Neural cell (in vitro differentiated cells): ENCODE results near the gene STN1. TPM values are rescaled to one million over a fixed set of nuclear protein-coding genes. Genes with fewer than 3 reads are reported as not detected.

Experiments used
- H2AFZ ChIP-seq: fragments of 200-600, 300-800 bp; sonication (generic), shearing (Covaris generic); 2 replicates; pipeline ENCODE4 v1.6.0; 2014; ENCODE audit warnings: low read depth, mild to moderate bottlenecking, antibody characterized with exemption, low read length, moderate library complexity
- H3F3A ChIP-seq: fragments of 200-600 bp; shearing (Covaris generic); 2 replicates; pipeline ENCODE4 v1.6.1; 2016; ENCODE audit warnings: mild to moderate bottlenecking, moderate library complexity, mixed read lengths, antibody characterized with exemption, low read length; ENCODE audit not compliant: insufficient read depth, poor library complexity, severe bottlenecking
- H3K27ac ChIP-seq: fragments of 200-600, 300-800 bp; sonication (generic), shearing (Covaris generic); 2 replicates; pipeline ENCODE4 v1.5.1; 2014; ENCODE audit warnings: mild to moderate bottlenecking, low read length, moderate library complexity
- H3K27me3 ChIP-seq: fragments of 300-800, 200-600 bp; sonication (generic), shearing (Covaris generic); 2 replicates; pipeline ENCODE4 v1.6.0; 2014; ENCODE audit warnings: mild to moderate bottlenecking, low read depth, low read length, moderate library complexity; ENCODE audit not compliant: insufficient read depth
- H3K36me3 ChIP-seq: fragments of 300-800, 200-600 bp; sonication (generic), shearing (Covaris generic); 2 replicates; pipeline ENCODE4 v1.5.1; 2014; ENCODE audit warnings: mild to moderate bottlenecking, antibody characterized with exemption, low read length, moderate library complexity; ENCODE audit not compliant: insufficient read depth
- H3K4me2 ChIP-seq: fragments of 300-800, 200-600 bp; sonication (generic), shearing (Covaris generic); 2 replicates; pipeline ENCODE4 v1.6.0; 2014; ENCODE audit warnings: mild to moderate bottlenecking, low read length
- H3K4me3 ChIP-seq: fragments of 300-800, 200-600 bp; sonication (generic), shearing (Covaris generic); 2 replicates; pipeline ENCODE4 v1.5.1; 2014; ENCODE audit warnings: mild to moderate bottlenecking, low read length, moderate library complexity
- H3K79me2 ChIP-seq: fragments of 200-600 bp; shearing (Covaris generic); replicated peaks from 2 replicates; pipeline ENCODE4 v1.6.0; 2014; ENCODE audit warnings: mild to moderate bottlenecking, low read length, moderate library complexity; ENCODE audit not compliant: insufficient read depth
- H3K9ac ChIP-seq: fragments of 300-800, 200-600 bp; sonication (generic), shearing (Covaris generic); 2 replicates; pipeline ENCODE4 v1.6.1; 2016; ENCODE audit warnings: mild to moderate bottlenecking, low read length, mixed read lengths
- H3K9me2 ChIP-seq: fragments of 200-600 bp; shearing (Covaris generic); 2 replicates; pipeline ENCODE4 v1.6.1; 2016; ENCODE audit warnings: mild to moderate bottlenecking, low read length, mixed read lengths; ENCODE audit not compliant: insufficient read depth
- H3K9me3 ChIP-seq: fragments of 200-600, 300-800 bp; sonication (generic), shearing (Covaris generic); 2 replicates; pipeline ENCODE4 v1.6.1; 2016; ENCODE audit warnings: mild to moderate bottlenecking, mixed run types, low read length, moderate library complexity, mixed read lengths
- H4K20me1 ChIP-seq: fragments of 200-600 bp; shearing (Covaris generic); 2 replicates; pipeline ENCODE4 v1.6.1; 2016; ENCODE audit warnings: mild to moderate bottlenecking, mixed run types; ENCODE audit not compliant: insufficient read depth
- CTCF ChIP-seq: fragments of 450-650 bp; IDR thresholded peaks from 2 replicates; pipeline ENCODE4 v1.5.1; 2014; ENCODE audit warnings: antibody characterized with exemption, mild to moderate bottlenecking, moderate library complexity; ENCODE audit not compliant: poor library complexity, severe bottlenecking
- EP300 ChIP-seq: fragments of 450-650 bp; conservative IDR thresholded peaks from 2 replicates; pipeline ENCODE4 v1.6.1; 2014; ENCODE audit warnings: antibody characterized with exemption, mild to moderate bottlenecking, moderate library complexity; ENCODE audit not compliant: poor library complexity, severe bottlenecking
- EZH2 ChIP-seq: fragments of 200-600, 300-800 bp; shearing (Covaris generic), sonication (generic); IDR thresholded peaks from 2 replicates; pipeline ENCODE4 v1.6.1; 2014; ENCODE audit warnings: antibody characterized with exemption, low read length, borderline replicate concordance, mild to moderate bottlenecking; ENCODE audit not compliant: insufficient read depth, poor library complexity, severe bottlenecking
- MXI1 ChIP-seq: fragments of 450-650 bp; conservative IDR thresholded peaks from 2 replicates; pipeline ENCODE4 v1.6.1; 2014; ENCODE audit warnings: antibody characterized with exemption, mild to moderate bottlenecking; ENCODE audit not compliant: poor library complexity, severe bottlenecking
- POLR2AphosphoS5 ChIP-seq: IDR thresholded peaks from 2 replicates; pipeline ENCODE4 v1.6.1; 2012
- RAD21 ChIP-seq: fragments of 450-650 bp; conservative IDR thresholded peaks from 2 replicates; pipeline ENCODE4 v1.6.1; 2014; ENCODE audit warnings: antibody characterized with exemption, mild to moderate bottlenecking, moderate library complexity
- REST ChIP-seq: IDR thresholded peaks from 2 replicates; pipeline ENCODE4 v1.6.1; 2012; ENCODE audit warnings: borderline replicate concordance
- SMC3 ChIP-seq: fragments of 450-650 bp; conservative IDR thresholded peaks from 2 replicates; pipeline ENCODE4 v1.6.1; 2014; ENCODE audit warnings: antibody characterized with exemption, mild to moderate bottlenecking, moderate library complexity; ENCODE audit not compliant: poor library complexity
- TAF1 ChIP-seq: IDR thresholded peaks from 2 replicates; pipeline ENCODE4 v1.6.1; 2012; ENCODE audit warnings: low read depth
- polyA plus RNA-seq: library from polyadenylated mRNA; depleted of rRNA; stranded (reverse); fragments of >200 nt; gene quantifications from 2 replicates; pipeline ENCODE4 v1.2.3, GENCODE V29; 2014

Gene STN1
- polyA plus RNA-seq, 1 donor from 2014 or later = 9.4 TPM

GRCh38 chr10:103861505-103861904, 56.5 kb downstream of the STN1 start:
- Histone ChIP-seq H3K27ac (no peak overlapping the region), H3K9me3 (no peaks in the 10 kb centered on the region), H3K27me3 (no peaks in the 10 kb centered on the region), H3K79me2 (no peaks in the 10 kb centered on the region), H2AFZ (no peak overlapping the region), H4K20me1 (no peaks in the 10 kb centered on the region), H3K4me2 (no peak overlapping the region), H3K36me3 (no peaks in the 10 kb centered on the region), H3K4me3 (no peak overlapping the region), H3K9ac (no peak overlapping the region), H3F3A (no peaks in the 10 kb centered on the region), H3K9me2 (no peaks in the 10 kb centered on the region)
- TF ChIP-seq EP300 (no peak), EZH2 (no peak), REST (no peak), TAF1 (no peak), SMC3 (no peak), RAD21 (no peak), MXI1 (no peak), CTCF (no peak), POLR2AphosphoS5 (no peak)

- Histone ChIP-seq H3K36me3 (no peaks in the 10 kb centered on the region), H3K9me2 (no peaks in the 10 kb centered on the region), H3K27ac (no peak overlapping the region), H3F3A (no peaks in the 10 kb centered on the region), H3K4me2 (no peak overlapping the region), H2AFZ (no peak overlapping the region), H3K27me3 (no peaks in the 10 kb centered on the region), H3K4me3 (no peak overlapping the region), H3K9me3 (no peaks in the 10 kb centered on the region), H3K79me2 (peaks cover under 1% of the 10 kb centered on the region), H4K20me1 (no peaks in the 10 kb centered on the region), H3K9ac (no peak overlapping the region)
- no peak for TF ChIP-seq EZH2
- peak; percentile 68 for TF ChIP-seq RAD21
- TF ChIP-seq EP300 = no peak
- no peak for TF ChIP-seq TAF1
- no peak for TF ChIP-seq REST
- no peak for TF ChIP-seq POLR2AphosphoS5
- peak; percentile 64 for TF ChIP-seq CTCF
- no peak for TF ChIP-seq MXI1
- TF ChIP-seq SMC3 = peak; percentile 76
These were observed 58.6 kb downstream of the STN1 start for GRCh38 chr10:103859161-103860086.
